Neural progenitor cell (in vitro differentiated cells): ENCODE data around the gene SPIRE1. TPM values are rescaled to one million over a fixed set of nuclear protein-coding genes. Genes with fewer than 3 reads are reported as not detected.

ENCODE experiments used
- DNase-seq: peaks from one replicate; pipeline ENCODE4 v3.0.0-alpha.2; 2016; ENCODE audit warnings: low spot score
- H2AFZ ChIP-seq: fragments of 200-600 bp; sonication (generic); replicated peaks from 2 replicates; pipeline ENCODE4 v1.6.1; 2016; ENCODE audit warnings: antibody characterized with exemption
- H3F3A ChIP-seq: fragments of 200-600 bp; sonication (generic); 2 replicates; pipeline ENCODE4 v1.6.1; 2016; ENCODE audit warnings: antibody characterized with exemption, low read depth
- H3K27ac ChIP-seq: fragments of 200-600 bp; sonication (generic); 2 replicates; pipeline ENCODE4 v1.5.1; 2016; ENCODE audit warnings: mild to moderate bottlenecking
- H3K27me3 ChIP-seq: fragments of 200-600 bp; sonication (generic); 2 replicates; pipeline ENCODE4 v1.6.1; 2016; ENCODE audit warnings: mild to moderate bottlenecking, moderate library complexity
- H3K36me3 ChIP-seq: fragments of 200-600 bp; sonication (generic); 2 replicates; pipeline ENCODE4 v1.5.1; 2016
- H3K4me1 ChIP-seq: fragments of 200-600 bp; sonication (generic); 2 replicates; pipeline ENCODE4 v1.6.1; 2016; ENCODE audit warnings: mixed run types
- H3K4me2 ChIP-seq: fragments of 200-600 bp; sonication (generic); 2 replicates; pipeline ENCODE4 v1.6.1; 2016
- H3K4me3 ChIP-seq: fragments of 200-600 bp; sonication (generic); 2 replicates; pipeline ENCODE4 v1.5.1; 2016
- H3K79me2 ChIP-seq: fragments of 200-600 bp; sonication (generic); 2 replicates; pipeline ENCODE4 v1.6.1; 2016; ENCODE audit warnings: low read depth
- H3K9ac ChIP-seq: fragments of 200-600 bp; sonication (generic); 2 replicates; pipeline ENCODE4 v1.6.1; 2016
- H3K9me3 ChIP-seq: fragments of 200-600 bp; sonication (generic); 2 replicates; pipeline ENCODE4 v1.5.1; 2016; ENCODE audit warnings: low read depth
- H4K20me1 ChIP-seq: fragments of 200-600 bp; sonication (generic); 2 replicates; pipeline ENCODE4 v1.6.1; 2016; ENCODE audit warnings: low read depth
- H3K27ac Mint-ChIP-seq: 3 replicates; pipeline ENCODE4 v1.8.0; 2021; ENCODE audit warnings: mixed read lengths
- H3K27me3 Mint-ChIP-seq: 2 replicates; pipeline ENCODE4 v1.8.0; 2022; ENCODE audit warnings: low read depth, mild to moderate bottlenecking, inconsistent platforms, moderate library complexity, mixed read lengths; ENCODE audit not compliant: insufficient read depth
- H3K36me3 Mint-ChIP-seq: 3 replicates; pipeline ENCODE4 v1.8.0; 2021; ENCODE audit warnings: mixed read lengths
- H3K4me1 Mint-ChIP-seq: 3 replicates; pipeline ENCODE4 v1.8.0; 2021; ENCODE audit warnings: mixed read lengths
- H3K4me3 Mint-ChIP-seq: 3 replicates; pipeline ENCODE4 v1.8.0; 2021; ENCODE audit warnings: mild to moderate bottlenecking, moderate library complexity, mixed read lengths
- H3K9me3 Mint-ChIP-seq: 3 replicates; pipeline ENCODE4 v1.8.0; 2020; ENCODE audit warnings: mixed read lengths
- EZH2 ChIP-seq: fragments of 200-600 bp; sonication (generic); IDR thresholded peaks from 2 replicates; pipeline ENCODE4 v1.6.1; 2017; ENCODE audit warnings: antibody characterized with exemption, mild to moderate bottlenecking, moderate library complexity
- EZH2phosphoT487 ChIP-seq: fragments of 200-600 bp; sonication (generic); IDR thresholded peaks from 2 replicates; pipeline ENCODE4 v1.6.1; 2017; ENCODE audit warnings: antibody characterized with exemption
- total RNA-seq: library from RNA; depleted of rRNA; stranded (reverse); fragments of >200 nt; gene quantifications from 2 replicates; pipeline ENCODE4 v1.2.3, GENCODE V29; 2015; ENCODE audit warnings: low replicate concordance
- TF ChIP-seq, protein P1 (sequence below): fragments of 200-600 bp; sonication (generic); IDR thresholded peaks from 2 replicates; pipeline ENCODE4 v1.5.1; 2017; ENCODE audit warnings: antibody characterized with exemption, mild to moderate bottlenecking

Gene SPIRE1
- total RNA-seq, 1 donor from 2014 or later: 18.4 TPM

DNA sequence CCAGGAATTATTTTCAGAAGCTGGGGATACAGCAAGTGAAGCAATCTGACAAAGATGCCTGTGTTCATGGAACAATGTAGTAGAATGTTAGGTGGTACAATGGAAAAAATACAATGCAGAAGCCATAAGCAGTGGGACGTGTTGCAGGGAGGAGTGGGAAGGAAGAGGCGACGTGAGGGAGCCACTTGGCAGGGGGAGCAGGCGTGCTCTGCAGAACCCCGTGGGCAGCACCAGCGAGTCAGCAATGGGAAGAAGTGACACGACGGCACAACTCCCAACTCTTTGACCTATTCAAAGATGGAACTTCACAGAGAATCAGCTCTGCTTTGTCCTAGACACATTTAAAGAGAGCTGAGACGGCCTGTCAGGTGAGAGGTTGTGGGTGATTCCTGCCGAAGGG lies 219.7 kb downstream of the SPIRE1 start:
- H3K36me3 ChIP-seq: no peaks in the 10 kb centered on the region
- H3K79me2 ChIP-seq: no peaks in the 10 kb centered on the region
- H2AFZ ChIP-seq: no peak overlapping the region
- no peaks in the 10 kb centered on the region for H3K4me1 ChIP-seq
- H3K4me3 Mint-ChIP-seq: no peak overlapping the region
- no peak overlapping the region for H3K4me3 ChIP-seq
- no peaks in the 10 kb centered on the region for H3F3A ChIP-seq
- no peak overlapping the region for H3K9ac ChIP-seq
- peaks cover 7% of the 10 kb centered on the region for H3K9me3 Mint-ChIP-seq
- H3K27ac ChIP-seq: no peak overlapping the region
- H4K20me1 ChIP-seq: no peaks in the 10 kb centered on the region
- H3K4me1 Mint-ChIP-seq: peaks cover 2% of the 10 kb centered on the region
- no peak for TF ChIP-seq EZH2
- no peak for TF ChIP-seq EZH2phosphoT487
- TF ChIP-seq, protein P1, sequence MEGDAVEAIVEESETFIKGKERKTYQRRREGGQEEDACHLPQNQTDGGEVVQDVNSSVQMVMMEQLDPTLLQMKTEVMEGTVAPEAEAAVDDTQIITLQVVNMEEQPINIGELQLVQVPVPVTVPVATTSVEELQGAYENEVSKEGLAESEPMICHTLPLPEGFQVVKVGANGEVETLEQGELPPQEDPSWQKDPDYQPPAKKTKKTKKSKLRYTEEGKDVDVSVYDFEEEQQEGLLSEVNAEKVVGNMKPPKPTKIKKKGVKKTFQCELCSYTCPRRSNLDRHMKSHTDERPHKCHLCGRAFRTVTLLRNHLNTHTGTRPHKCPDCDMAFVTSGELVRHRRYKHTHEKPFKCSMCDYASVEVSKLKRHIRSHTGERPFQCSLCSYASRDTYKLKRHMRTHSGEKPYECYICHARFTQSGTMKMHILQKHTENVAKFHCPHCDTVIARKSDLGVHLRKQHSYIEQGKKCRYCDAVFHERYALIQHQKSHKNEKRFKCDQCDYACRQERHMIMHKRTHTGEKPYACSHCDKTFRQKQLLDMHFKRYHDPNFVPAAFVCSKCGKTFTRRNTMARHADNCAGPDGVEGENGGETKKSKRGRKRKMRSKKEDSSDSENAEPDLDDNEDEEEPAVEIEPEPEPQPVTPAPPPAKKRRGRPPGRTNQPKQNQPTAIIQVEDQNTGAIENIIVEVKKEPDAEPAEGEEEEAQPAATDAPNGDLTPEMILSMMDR: no peak
- H3K9me3 ChIP-seq: no peaks in the 10 kb centered on the region
- H3K27me3 Mint-ChIP-seq: peaks cover 7% of the 10 kb centered on the region
- H3K27ac Mint-ChIP-seq: no peak overlapping the region
- H3K36me3 Mint-ChIP-seq: peaks cover 14% of the 10 kb centered on the region
- H3K27me3 ChIP-seq: no peaks in the 10 kb centered on the region
- H3K4me2 ChIP-seq: no peak overlapping the region
- no peak for DNase-seq

DNA sequence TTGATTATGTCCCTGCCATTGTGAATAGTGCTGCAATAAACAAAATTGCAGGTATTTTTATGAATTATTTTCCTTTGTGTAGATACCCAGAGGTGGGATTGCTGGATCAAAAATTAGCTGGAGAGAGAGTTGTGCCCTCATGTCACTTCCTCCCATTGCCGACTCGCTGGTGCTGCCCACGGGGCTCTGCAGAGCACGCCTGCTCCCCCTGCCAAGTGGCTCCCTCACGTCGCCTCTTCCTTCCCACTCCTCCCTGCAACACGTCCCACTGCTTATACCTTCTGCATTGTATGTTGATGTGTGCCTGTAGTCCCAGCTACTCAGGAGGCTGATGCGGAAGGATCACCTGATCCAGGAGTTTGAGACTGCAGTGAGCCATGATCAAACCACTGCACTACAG lies 222.0 kb downstream of the SPIRE1 start:
- Histone ChIP-seq H3K4me3 (no peak overlapping the region), H3K27ac (no peak overlapping the region), H3K27me3 (no peaks in the 10 kb centered on the region), H2AFZ (no peak overlapping the region), H3K79me2 (no peaks in the 10 kb centered on the region), H3F3A (no peaks in the 10 kb centered on the region), H3K36me3 (no peaks in the 10 kb centered on the region), H3K4me2 (no peak overlapping the region), H3K4me1 (no peaks in the 10 kb centered on the region), H4K20me1 (no peaks in the 10 kb centered on the region), H3K9me3 (no peaks in the 10 kb centered on the region), H3K9ac (no peak overlapping the region)
- H3K9me3 Mint-ChIP-seq: no peaks in the 10 kb centered on the region
- H3K27ac Mint-ChIP-seq: no peak overlapping the region
- H3K4me1 Mint-ChIP-seq: no peaks in the 10 kb centered on the region
- no peak overlapping the region for H3K4me3 Mint-ChIP-seq
- DNase-seq: no peak
- peaks cover 8% of the 10 kb centered on the region for H3K27me3 Mint-ChIP-seq
- TF ChIP-seq EZH2 (no peak), EZH2phosphoT487 (no peak)
- TF ChIP-seq, protein P1: no peak
- peaks cover 14% of the 10 kb centered on the region for H3K36me3 Mint-ChIP-seq

DNA sequence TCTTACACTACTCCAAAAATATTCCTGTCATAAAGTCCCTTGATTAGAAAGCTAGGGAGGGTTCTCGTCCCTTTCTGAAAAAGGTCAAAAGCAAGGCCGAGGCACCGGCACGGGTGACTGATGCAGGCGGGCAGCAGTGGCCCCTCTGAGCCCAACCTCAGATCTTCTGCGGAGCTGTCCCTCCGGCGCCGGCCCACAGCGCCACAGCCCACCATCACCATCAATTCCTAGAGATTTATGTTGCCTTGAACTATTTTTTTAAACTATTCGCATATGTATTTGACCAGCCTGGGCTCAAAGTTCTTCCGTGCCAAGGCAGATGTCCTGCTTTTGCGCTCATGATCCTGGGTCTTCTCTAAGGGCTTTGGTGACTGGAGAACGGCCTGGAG lies 223.4 kb downstream of the SPIRE1 start:
- no peak overlapping the region for H3K4me3 ChIP-seq
- no peaks in the 10 kb centered on the region for H3F3A ChIP-seq
- no peak overlapping the region for H3K9ac ChIP-seq
- DNase-seq: no peak
- Mint-ChIP-seq H3K9me3 (no peaks in the 10 kb centered on the region), H3K4me1 (no peaks in the 10 kb centered on the region), H3K4me3 (no peak overlapping the region), H3K36me3 (peaks cover 14% of the 10 kb centered on the region), H3K27ac (no peak overlapping the region), H3K27me3 (peaks cover 8% of the 10 kb centered on the region)
- no peaks in the 10 kb centered on the region for H3K27me3 ChIP-seq
- no peaks in the 10 kb centered on the region for H4K20me1 ChIP-seq
- no peaks in the 10 kb centered on the region for H3K36me3 ChIP-seq
- H3K27ac ChIP-seq: no peak overlapping the region
- H2AFZ ChIP-seq: no peak overlapping the region
- no peaks in the 10 kb centered on the region for H3K4me1 ChIP-seq
- no peak overlapping the region for H3K4me2 ChIP-seq
- no peaks in the 10 kb centered on the region for H3K79me2 ChIP-seq
- no peaks in the 10 kb centered on the region for H3K9me3 ChIP-seq
- TF ChIP-seq EZH2 (no peak), EZH2phosphoT487 (no peak)
- TF ChIP-seq, protein P1: no peak
